Erythroblast (primary cell): ENCODE results near the gene ATOH8.

Experiments
- DNase-seq, 2 experiments: peaks; one replicate each; lab custom pipeline; 2025; lab: John Stamatoyannopoulos, UW
- GATA1 ChIP-seq: IDR thresholded peaks from 2 replicates; pipeline ENCODE4 v1.6.1; 2011; ENCODE audit warnings: low read depth, mild to moderate bottlenecking, control low read depth, low read length, moderate library complexity
- POLR2A ChIP-seq: IDR thresholded peaks from 2 replicates; pipeline ENCODE4 v1.6.1; 2011; ENCODE audit warnings: mild to moderate bottlenecking, low read length

Gene ATOH8

DNA sequence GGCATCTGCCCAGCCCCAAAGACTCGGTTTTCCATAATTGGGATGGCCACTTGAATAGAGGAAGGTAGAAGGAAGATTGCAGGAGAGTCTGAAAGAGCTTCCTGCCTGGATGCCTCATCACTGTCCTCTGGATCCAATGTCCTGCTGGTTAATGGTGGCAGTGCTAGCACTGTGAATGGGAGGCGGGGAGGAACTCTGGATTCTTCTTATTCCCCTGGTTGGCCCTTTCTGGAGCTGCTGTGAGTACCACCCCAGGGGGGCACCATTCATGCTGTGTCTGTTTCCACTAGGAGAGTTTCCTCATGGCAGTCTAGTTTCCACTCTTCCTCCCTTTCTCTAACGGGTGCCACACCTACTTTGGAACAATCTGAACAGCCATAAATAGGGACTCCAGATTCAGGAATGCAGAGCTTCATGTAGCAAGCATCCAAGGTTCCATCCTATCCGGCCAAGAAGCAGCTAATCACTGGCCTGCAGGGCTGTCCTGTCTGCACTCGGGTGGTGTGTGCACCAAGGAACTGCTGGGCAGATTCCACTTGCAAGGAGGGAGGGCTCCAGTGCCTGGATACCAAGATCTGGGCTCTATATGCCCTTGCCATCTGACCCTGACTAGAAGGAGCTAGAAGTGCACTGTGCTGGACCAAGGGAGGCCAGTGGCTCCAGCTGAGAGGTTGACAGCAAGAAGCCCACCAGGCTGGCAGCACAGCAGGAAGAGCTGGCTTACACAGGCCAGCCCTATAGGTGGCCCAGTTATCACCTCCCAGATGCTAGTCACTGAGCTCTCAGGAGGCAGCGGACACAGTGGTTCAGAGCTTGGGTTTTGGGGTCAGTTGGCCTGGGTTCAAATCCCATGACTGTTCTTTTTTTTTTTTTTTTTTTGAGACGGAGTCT is 4.6 kb upstream of the ATOH8 start:
- TF ChIP-seq POLR2A (no peak), GATA1 (no peak)
- no peak for DNase-seq

GRCh38 chr2:85750587-85751575 is 2.9 kb upstream of the ATOH8 start:
- TF ChIP-seq POLR2A (no peak), GATA1 (no peak)

DNA sequence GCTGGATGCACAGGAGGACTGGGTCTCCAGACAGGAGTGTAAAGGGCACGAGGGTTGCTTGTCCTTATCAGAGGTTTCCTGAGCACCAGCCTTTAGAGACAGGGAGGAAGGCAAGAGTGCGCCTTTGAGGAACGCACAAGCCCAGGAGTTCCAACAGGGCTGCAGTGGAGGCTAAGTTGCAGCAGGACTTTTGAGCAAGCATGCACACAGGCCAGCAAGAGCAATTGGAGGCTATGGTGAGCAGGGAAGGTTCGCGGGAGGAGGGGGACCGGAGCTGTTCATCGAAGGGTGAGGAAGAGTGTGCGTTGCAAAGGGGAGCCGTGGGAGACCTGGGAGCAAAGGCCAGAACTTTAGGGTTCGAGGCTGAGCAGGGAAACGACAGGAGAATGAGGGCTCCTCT is 2.2 kb upstream of the ATOH8 start:
- TF ChIP-seq GATA1 = no peak
- no peak for TF ChIP-seq POLR2A
- DNase-seq = no peak

More at GRCh38 chr2:85750587-85751575, 2.9 kb upstream of the ATOH8 start:
- peak; percentile 45 to 62 for DNase-seq

- no peak for DNase-seq
- TF ChIP-seq GATA1 (no peak), POLR2A (no peak)
These were observed 711 bp upstream of the ATOH8 start for GRCh38 chr2:85753035-85753524.

- no peak for TF ChIP-seq POLR2A
- no peak for TF ChIP-seq GATA1
- DNase-seq = peak; percentile 27 to 41
These were observed 713 bp downstream of the ATOH8 start for GRCh38 chr2:85754313-85755095.

GRCh38 chr2:85755122-85756027 is 1.6 kb downstream of the ATOH8 start:
- TF ChIP-seq GATA1 (no peak), POLR2A (no peak)
- no peak for DNase-seq

DNA sequence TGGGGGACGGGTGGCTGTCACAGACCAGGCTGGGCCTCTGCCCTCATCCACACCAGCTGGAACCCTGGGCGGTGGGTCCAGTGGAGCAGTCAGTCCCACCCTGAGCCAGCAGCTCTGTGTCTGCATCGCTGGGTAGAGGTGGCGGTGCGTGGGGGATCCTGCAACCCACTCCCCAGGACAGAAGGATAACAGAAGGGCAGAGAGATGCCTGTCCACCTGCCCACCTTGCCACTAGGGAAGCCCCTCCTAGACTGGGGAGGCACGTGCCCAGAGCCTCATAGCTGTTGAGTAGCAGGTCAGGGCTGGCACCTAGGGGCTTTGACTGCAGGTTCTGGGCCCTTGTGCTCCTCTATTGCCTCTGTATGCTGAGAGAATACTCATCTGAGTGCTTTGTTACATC is 2.4 kb downstream of the ATOH8 start:
- TF ChIP-seq GATA1 (no peak), POLR2A (no peak)
- no peak for DNase-seq

DNA sequence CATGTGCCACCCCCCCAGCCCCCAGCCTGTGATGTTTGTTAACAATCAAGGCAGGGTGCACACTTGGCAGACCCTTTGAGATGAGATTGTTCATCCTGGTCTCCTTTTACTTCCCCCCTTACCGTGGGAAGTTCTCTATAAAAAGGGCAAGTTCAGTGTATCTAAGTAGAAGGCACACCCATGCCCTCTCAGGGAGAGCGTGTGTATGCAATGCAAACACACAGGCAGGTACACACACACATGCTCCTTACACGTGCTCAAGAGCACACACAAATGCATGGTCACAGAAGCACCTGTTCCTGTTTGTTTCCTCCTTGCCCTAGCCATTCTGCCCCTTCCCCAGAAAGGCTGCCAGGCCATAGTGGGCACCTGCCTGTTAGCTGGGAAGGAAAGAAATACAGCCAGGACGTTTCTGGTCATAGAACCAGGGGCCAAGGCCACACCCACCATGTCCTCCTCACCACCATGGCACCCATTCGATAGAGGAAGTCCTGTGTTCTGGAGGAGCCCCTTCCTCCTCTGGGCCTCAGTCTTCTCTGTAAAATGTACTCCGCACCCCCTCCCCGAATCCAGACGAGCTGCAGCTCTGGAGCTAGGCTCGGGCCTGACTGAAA is 3.1 kb downstream of the ATOH8 start:
- TF ChIP-seq GATA1 (no peak), POLR2A (no peak)
- DNase-seq = no peak

GRCh38 chr2:85757860-85758259 is 4.1 kb downstream of the ATOH8 start:
- DNase-seq = no peak
- no peak for TF ChIP-seq POLR2A
- no peak for TF ChIP-seq GATA1

DNA sequence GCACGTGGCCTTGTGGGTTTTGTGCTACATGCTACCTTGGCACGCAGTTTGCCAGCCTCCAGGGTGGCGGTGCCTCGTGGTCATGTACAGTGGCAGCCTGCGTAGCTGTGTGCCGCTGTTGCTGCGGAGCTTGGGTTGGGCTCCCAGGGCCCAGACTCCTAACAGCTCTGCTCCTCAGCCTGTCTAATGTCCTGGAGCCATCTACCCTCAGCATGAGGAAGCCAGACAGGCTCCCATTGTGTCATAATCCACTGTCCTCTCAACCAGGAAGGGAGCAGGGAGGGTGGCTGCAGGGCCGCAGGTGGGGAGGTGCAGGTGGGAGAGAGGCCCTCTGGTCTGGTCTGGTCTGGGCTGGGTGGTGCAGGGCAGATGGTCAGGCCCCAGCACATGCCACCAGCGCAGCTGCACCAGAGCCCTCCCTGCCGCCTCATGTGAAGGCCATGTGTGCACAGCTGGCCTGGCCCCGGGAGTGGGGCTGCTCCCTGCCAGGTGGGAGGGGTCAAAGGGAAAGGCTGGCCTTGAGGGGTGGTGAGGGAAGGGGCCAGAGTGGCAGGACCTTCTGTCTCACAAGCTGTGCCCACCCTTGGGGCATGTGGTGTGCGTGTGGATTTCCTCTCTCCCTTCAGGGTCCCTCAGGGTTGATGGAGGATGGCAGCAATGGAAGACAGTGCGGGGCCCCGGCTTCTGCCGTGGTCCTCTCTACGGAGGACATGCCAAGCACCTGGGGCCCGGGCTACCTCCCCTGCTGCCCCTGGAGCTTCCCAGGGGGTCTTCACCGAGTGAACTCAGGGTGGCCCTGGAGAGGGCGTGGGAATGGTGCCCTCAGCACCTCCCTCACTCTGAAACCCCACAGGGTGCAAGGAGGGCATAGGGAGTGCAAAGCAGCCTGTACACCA is 4.8 kb downstream of the ATOH8 start:
- DNase-seq = no peak
- no peak for TF ChIP-seq GATA1
- TF ChIP-seq POLR2A = no peak

DNA sequence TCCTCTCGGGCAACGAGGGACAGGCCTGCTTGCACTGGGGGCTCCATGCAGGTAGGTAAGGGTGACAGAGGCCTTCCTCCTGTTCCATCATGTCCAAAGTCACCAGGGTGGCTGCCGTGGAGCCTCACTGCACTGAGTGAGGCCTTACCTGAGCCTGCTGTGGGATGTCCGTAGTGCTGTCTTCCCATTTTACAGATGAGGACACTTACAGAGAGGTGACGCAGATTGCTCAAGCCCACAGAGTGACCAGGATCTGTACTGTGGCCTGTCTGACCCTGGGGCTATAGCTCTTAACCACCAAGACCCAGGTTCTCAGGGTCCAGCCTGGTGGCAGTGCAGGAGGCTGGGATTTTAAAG is 5.4 kb downstream of the ATOH8 start:
- TF ChIP-seq GATA1 (no peak), POLR2A (no peak)
- no peak for DNase-seq

DNA sequence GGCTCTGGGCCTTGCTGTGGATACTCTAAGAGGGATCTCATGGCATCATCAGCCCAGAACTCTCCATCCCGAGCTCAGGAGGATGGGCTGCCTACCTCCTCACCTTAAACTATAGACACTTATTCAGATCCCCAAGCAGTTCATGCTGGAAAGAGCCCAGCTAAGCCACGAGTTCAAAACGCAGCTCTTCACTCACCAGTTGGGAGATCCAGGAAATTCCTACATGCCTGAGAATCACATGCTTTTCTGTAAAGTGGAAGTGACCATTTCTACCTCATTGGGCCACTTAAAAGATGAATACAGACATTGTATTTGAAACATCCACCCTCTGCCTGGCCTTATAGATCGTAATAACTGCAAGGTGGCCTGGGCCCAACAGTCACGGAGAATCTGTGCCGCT is 6.6 kb downstream of the ATOH8 start:
- TF ChIP-seq GATA1 (no peak), POLR2A (no peak)
- no peak for DNase-seq
